HEK293T (cell line): ENCODE measurements around the gene PLB1.

ENCODE experiments used
- BHLHE40 ChIP-seq: fragments of 450-650 bp; IDR thresholded peaks from 2 replicates; pipeline ENCODE4 v1.6.1; 2016; ENCODE audit warnings: mild to moderate bottlenecking, moderate library complexity, borderline replicate concordance
- CTBP1 ChIP-seq: fragments of 450-650 bp; IDR thresholded peaks from 2 replicates; pipeline ENCODE4 v1.6.1; 2016; ENCODE audit warnings: borderline replicate concordance
- ELF4 ChIP-seq: fragments of 450-650 bp; IDR thresholded peaks from 2 replicates; pipeline ENCODE4 v1.6.1; 2017; ENCODE audit warnings: antibody characterized with exemption
- FOXK2 ChIP-seq: fragments of 450-650 bp; IDR thresholded peaks from 2 replicates; pipeline ENCODE4 v1.6.1; 2016; ENCODE audit warnings: mild to moderate bottlenecking
- FOXM1 ChIP-seq: fragments of 450-650 bp; IDR thresholded peaks from 2 replicates; pipeline ENCODE4 v1.6.1; 2017; ENCODE audit warnings: mild to moderate bottlenecking, borderline replicate concordance
- HDGF ChIP-seq: fragments of 450-650 bp; IDR thresholded peaks from 2 replicates; pipeline ENCODE4 v1.6.1; 2017; ENCODE audit warnings: antibody characterized with exemption, borderline replicate concordance
- L3MBTL2 ChIP-seq: fragments of 450-650 bp; conservative IDR thresholded peaks from 2 replicates; pipeline ENCODE4 v1.6.1; 2016; ENCODE audit warnings: mild to moderate bottlenecking
- LEF1 ChIP-seq: fragments of 450-650 bp; IDR thresholded peaks from 2 replicates; pipeline ENCODE4 v1.6.1; 2017; ENCODE audit warnings: mild to moderate bottlenecking, borderline replicate concordance
- NFRKB ChIP-seq: fragments of 450-650 bp; IDR thresholded peaks from 2 replicates; pipeline ENCODE4 v1.6.1; 2016; ENCODE audit warnings: mild to moderate bottlenecking, moderate library complexity
- SP1 ChIP-seq: fragments of 450-650 bp; IDR thresholded peaks from 2 replicates; pipeline ENCODE4 v1.6.1; 2017
- SUZ12 ChIP-seq: fragments of 450-650 bp; IDR thresholded peaks from 2 replicates; pipeline ENCODE4 v1.6.1; 2016; ENCODE audit warnings: mild to moderate bottlenecking
- TARDBP ChIP-seq: fragments of 450-650 bp; IDR thresholded peaks from 2 replicates; pipeline ENCODE4 v1.6.1; 2016
- ZNF384 ChIP-seq: fragments of 450-650 bp; IDR thresholded peaks from 2 replicates; pipeline ENCODE4 v1.6.1; 2016
- TF ChIP-seq, protein P1 (sequence below): fragments of 450-650 bp; IDR thresholded peaks from 2 replicates; pipeline ENCODE4 v1.6.1; 2016

GRCh38 chr2:28693223-28693622 lies 197.4 kb downstream of the PLB1 start:
- TF ChIP-seq CTBP1 (no peak), NFRKB (no peak), SP1 (no peak), TARDBP (no peak), ZNF384 (no peak), ELF4 (no peak), FOXK2 (no peak), LEF1 (no peak), SUZ12 (no peak), FOXM1 (no peak), BHLHE40 (no peak), HDGF (no peak), L3MBTL2 (no peak)
- TF ChIP-seq, protein P1, sequence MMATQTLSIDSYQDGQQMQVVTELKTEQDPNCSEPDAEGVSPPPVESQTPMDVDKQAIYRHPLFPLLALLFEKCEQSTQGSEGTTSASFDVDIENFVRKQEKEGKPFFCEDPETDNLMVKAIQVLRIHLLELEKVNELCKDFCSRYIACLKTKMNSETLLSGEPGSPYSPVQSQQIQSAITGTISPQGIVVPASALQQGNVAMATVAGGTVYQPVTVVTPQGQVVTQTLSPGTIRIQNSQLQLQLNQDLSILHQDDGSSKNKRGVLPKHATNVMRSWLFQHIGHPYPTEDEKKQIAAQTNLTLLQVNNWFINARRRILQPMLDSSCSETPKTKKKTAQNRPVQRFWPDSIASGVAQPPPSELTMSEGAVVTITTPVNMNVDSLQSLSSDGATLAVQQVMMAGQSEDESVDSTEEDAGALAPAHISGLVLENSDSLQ = no peak
